ENCODE results near the gene PPP5C. TPM values are rescaled to one million over a fixed set of nuclear protein-coding genes. Genes with fewer than 3 reads are reported as not detected.

Gene PPP5C
- total and polyA plus RNA-seq, 2 of the 13 experiments (the other 11 are each of a cell fraction or from before 2014, with no cell fraction given): 41.6 to 67.9 TPM

DNA sequence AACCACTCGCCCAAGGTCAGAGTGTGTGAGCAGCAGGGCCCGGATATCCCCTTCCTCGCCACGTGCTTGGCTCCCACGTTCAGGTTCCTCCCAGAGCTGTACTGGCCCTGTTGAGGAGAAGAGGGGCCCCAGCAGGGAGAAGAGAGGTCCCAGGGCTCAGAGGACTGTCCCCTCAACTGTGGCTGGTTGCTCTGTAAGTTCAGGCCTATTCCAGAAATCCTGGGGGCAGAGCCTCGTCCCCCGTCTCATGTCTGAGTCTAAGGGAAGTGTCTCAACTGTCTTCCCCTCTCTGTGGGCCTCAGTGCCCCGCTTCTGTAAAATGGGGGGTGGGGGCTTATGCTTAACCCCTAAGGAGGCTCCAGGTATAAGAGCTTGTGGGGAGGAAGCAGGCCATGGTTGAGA, 3.9 kb downstream of the PPP5C start (continued):
- TF ChIP-seq PITX1 (CRISPR knock-in tag; IDR thresholded peaks at IDR 0.05) (no peak), ZNF451 (CRISPR knock-in tag; IDR thresholded peaks at IDR 0.05) (no peak), PHF20 (CRISPR knock-in tag; IDR thresholded peaks at IDR 0.05) (no peak), PAXIP1 (CRISPR knock-in tag; conservative IDR thresholded peaks at IDR 0.05) (0 out of 2 replicates have a peak, but pooled peaks have one; percentile 18)

DNA sequence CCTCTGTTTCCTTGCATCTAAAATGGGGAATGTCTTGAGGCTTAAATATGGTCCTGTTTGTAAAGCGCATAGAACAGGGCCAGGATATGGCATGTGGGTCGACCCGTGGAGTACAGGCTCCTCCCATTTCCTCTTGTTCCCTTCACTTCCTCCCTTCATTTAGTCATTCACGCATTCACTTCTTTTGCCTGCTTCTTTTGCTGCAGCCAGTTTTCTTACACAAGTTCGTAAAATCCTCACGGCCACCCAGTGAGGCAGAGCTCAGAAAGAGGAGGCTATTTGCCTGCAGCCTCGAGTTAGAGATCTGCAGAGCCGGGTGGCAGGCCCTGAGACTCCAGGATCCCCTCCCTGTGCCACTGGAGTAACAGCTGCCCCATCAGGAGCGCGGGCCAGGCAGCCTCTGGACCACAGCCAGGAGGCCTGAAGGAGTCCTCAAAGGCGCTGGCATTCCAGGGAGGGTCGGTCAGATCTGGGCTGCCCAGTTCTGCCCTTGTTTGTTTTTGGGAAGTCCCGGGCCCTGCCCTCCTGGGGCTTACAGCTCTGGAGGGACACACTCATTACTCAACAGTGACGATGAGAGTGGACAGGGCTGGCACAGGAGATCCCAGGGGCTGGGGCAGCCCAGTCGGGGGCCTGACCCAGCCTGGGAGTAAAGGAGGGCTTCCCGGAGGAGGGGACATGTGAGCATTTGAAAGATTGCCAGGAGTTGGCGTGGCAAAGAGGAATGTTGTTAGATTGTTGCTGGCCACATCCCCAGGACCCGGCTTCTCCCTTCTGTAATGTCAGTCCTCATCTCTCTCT, 4.6 kb downstream of the PPP5C start:
- H3K27ac ChIP-seq (ENCODE audit: extremely low read length, insufficient read depth, low read length): peak overlapping the region; percentile 34
- H4K20me1 ChIP-seq (ENCODE audit: insufficient read depth, low read length): no peaks in the 10 kb centered on the region
- peaks cover 46% of the 10 kb centered on the region for H3K79me2 ChIP-seq (ENCODE audit: insufficient read depth, low read length)
- peaks cover 11 to 33% of the 10 kb centered on the region in 2 experiments for H3K36me3 ChIP-seq (replicated peaks in 1 of 2; ENCODE audit: control insufficient read depth in 1 of 2, insufficient read depth in 2 of 2, low read length in 2 of 2)
- H2AFZ ChIP-seq (ENCODE audit: low read length): no peak overlapping the region
- no peak overlapping the region for H3K9ac ChIP-seq (ENCODE audit: insufficient read depth, low read depth, low read length)
- no TSS peak for BruUV-seq (replicated peaks)
- FAIRE-seq: no peak
- no peaks in the 10 kb centered on the region; a peak in 1 of 5 replicates for H3K27me3 ChIP-seq (ENCODE audit: control insufficient read depth in 1 of 2, insufficient read depth in 2 of 2, low read length in 2 of 2)
- TF ChIP-seq NBN (conservative IDR thresholded peaks at IDR 0.05): no peak
- TF ChIP-seq ZC3H4 (CRISPR knock-in tag; IDR thresholded peaks at IDR 0.05; ENCODE audit: borderline replicate concordance): no peak
- TF ChIP-seq, protein P1, sequence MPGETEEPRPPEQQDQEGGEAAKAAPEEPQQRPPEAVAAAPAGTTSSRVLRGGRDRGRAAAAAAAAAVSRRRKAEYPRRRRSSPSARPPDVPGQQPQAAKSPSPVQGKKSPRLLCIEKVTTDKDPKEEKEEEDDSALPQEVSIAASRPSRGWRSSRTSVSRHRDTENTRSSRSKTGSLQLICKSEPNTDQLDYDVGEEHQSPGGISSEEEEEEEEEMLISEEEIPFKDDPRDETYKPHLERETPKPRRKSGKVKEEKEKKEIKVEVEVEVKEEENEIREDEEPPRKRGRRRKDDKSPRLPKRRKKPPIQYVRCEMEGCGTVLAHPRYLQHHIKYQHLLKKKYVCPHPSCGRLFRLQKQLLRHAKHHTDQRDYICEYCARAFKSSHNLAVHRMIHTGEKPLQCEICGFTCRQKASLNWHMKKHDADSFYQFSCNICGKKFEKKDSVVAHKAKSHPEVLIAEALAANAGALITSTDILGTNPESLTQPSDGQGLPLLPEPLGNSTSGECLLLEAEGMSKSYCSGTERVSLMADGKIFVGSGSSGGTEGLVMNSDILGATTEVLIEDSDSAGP (CRISPR knock-in tag; IDR thresholded peaks at IDR 0.05; ENCODE audit: borderline replicate concordance): 0 out of 2 replicates have a peak, but pooled peaks have one; percentile 19
- TF ChIP-seq ZNF230 (CRISPR knock-in tag; IDR thresholded peaks at IDR 0.05): no peak
- TF ChIP-seq, protein P2, sequence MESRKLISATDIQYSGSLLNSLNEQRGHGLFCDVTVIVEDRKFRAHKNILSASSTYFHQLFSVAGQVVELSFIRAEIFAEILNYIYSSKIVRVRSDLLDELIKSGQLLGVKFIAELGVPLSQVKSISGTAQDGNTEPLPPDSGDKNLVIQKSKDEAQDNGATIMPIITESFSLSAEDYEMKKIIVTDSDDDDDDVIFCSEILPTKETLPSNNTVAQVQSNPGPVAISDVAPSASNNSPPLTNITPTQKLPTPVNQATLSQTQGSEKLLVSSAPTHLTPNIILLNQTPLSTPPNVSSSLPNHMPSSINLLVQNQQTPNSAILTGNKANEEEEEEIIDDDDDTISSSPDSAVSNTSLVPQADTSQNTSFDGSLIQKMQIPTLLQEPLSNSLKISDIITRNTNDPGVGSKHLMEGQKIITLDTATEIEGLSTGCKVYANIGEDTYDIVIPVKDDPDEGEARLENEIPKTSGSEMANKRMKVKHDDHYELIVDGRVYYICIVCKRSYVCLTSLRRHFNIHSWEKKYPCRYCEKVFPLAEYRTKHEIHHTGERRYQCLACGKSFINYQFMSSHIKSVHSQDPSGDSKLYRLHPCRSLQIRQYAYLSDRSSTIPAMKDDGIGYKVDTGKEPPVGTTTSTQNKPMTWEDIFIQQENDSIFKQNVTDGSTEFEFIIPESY (CRISPR knock-in tag; IDR thresholded peaks at IDR 0.05): peak; percentile 59; the same call in 1 of the 2 replicates
- TF ChIP-seq ZBTB8A (CRISPR knock-in tag; IDR thresholded peaks at IDR 0.05; ENCODE audit: borderline replicate concordance, low read depth): no peak
- no peak for TF ChIP-seq ZNF563 (CRISPR knock-in tag; IDR thresholded peaks at IDR 0.05)
- TF ChIP-seq ZFP36L2 (CRISPR knock-in tag; IDR thresholded peaks at IDR 0.05): no peak
- TF ChIP-seq ZMAT3 (CRISPR knock-in tag; conservative IDR thresholded peaks at IDR 0.05): no peak
- no peak for TF ChIP-seq HHEX (CRISPR knock-in tag; IDR thresholded peaks at IDR 0.05)
- ChIA-PET POLR2A (no interaction called here), CTCF (ENCODE audit: low intra/inter-chr PET ratio, low total read pairs) (no interaction called here)
- DNase-seq (ENCODE audit: low spot score): no peak
- H3K4me2 ChIP-seq (ENCODE audit: low read depth, low read length): no peak overlapping the region; the same call in 1 of the 2 replicates
- no peak overlapping the region for H3K4me3 ChIP-seq (replicated peaks in 1 of 3; ENCODE audit: insufficient read depth in 1 of 3, low read depth in 2 of 3, low read length in 3 of 3)
- no peak for ATAC-seq
- H3K4me1 ChIP-seq (ENCODE audit: insufficient read depth, low read length): peaks cover 73% of the 10 kb centered on the region
- in situ Hi-C loops (cut with HindIII; ENCODE audit: extremely low pct_ligation_motif_present, low pct_unique_long_range_greater_than_20kb): no loop called here
- 95% methylated on average over 18 of the region's 18 CpGs for WGBS (ENCODE audit: low lambda C conversion rate)
- no peaks in the 10 kb centered on the region for H3K9me3 ChIP-seq (ENCODE audit: low read length)
- intact Hi-C loops (cut with micrococcal nuclease; ENCODE audit: unreplicated experiment): no loop called here
